ENCODE data around the gene COPG1. TPM values are rescaled to one million over a fixed set of nuclear protein-coding genes. Genes with fewer than 3 reads are reported as not detected.
A peak's percentile ranks its signal among the peaks of the same experiment; 100 is the strongest.

COPG1 gene
- total and polyA plus RNA-seq, 2 donors (not counting 1 experiment from before 2014, with no cell fraction given): 48.9 to 85.9 TPM

DNA sequence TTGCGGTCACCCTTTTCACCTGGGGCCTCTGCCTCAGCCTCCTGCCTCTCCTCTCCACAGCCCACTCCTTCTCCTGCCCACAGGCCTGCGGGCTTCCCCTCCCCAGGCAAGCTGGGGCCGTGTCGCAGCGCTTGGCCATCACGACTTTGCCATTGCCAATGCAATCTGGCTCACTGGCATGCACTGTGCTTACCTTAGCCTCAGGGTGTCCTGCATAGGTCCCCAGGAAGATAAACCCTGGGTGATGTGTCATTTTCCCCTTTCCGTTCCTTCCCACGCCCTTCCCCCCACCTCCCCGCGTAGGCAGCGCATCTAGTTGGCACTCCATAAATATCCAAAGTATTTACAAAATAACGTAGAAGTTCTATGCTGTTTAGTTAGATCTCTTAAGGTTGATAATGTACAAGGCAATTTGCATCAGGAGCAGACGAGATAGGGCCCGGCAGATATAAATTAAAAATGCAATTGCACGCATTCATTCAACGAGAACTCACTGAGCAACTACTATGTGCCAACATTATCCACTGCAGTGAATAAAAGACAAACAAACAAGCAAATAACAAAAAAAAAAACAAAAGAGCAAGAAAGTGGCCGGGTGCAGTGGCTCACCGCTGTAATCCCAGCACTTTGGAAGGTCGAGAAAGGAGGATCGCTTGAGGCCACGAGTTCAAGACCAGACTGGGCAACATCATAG, 973 bp upstream of the COPG1 start:
- Histone ChIP-seq H3K4me2 (replicated peaks; ENCODE audit: low read depth, low read length, poor library complexity, severe bottlenecking) (peak overlapping the region; percentile 88), H3K79me2 (ENCODE audit: control insufficient read depth, insufficient read depth, low read length) (peaks cover 43% of the 10 kb centered on the region), H3K4me1 (ENCODE audit: control insufficient read depth in 2 of 2, insufficient read depth in 2 of 2, low read length in 2 of 2) (peaks cover 16 to 29% of the 10 kb centered on the region in 2 donors), H3K9ac (ENCODE audit: low read length) (peak overlapping the region; percentile 95), H2AFZ (ENCODE audit: insufficient read depth, low read depth, low read length, poor library complexity, severe bottlenecking) (peak overlapping the region; percentile 91), H3K27me3 (replicated peaks in 1 of 4; ENCODE audit: control extremely low read depth in 1 of 4, control insufficient read depth in 3 of 4, insufficient read depth in 4 of 4, low read length in 3 of 4) (no peaks in the 10 kb centered on the region), H4K20me1 (ENCODE audit: control insufficient read depth, insufficient read depth, low read length, poor library complexity, severe bottlenecking) (peaks cover 15% of the 10 kb centered on the region), H3K36me3 (replicated peaks in 1 of 2; ENCODE audit: control extremely low read depth in 1 of 2, control insufficient read depth in 1 of 2, extremely low read depth in 1 of 2, insufficient read depth in 2 of 2, low read length in 1 of 2) (peaks cover 0 to 16% of the 10 kb centered on the region in 2 experiments), H3K9me3 (ENCODE audit: control extremely low read depth in 1 of 3, control insufficient read depth in 2 of 3, insufficient read depth in 1 of 3, low read length in 2 of 3) (no peaks in the 10 kb centered on the region), H3K27ac (ENCODE audit: low read length in 2 of 2) (peak overlapping the region; percentile 64 to 79), H3K4me3 (ENCODE audit: control extremely low read depth in 1 of 5, extremely low read depth in 1 of 5, insufficient read depth in 1 of 5, low read depth in 2 of 5, low read length in 4 of 5) (peak overlapping the region; percentile 88 to 99 (median 95))
- ATAC-seq (ENCODE audit: low read depth) (no peak), DNase-seq (no peak)
- H3K27me3 Mint-ChIP-seq: no peaks in the 10 kb centered on the region
- WGBS (ENCODE audit: insufficient coverage): 75% methylated on average over 16 of the region's 21 CpGs
- H3K4me3 Mint-ChIP-seq: peak overlapping the region; percentile 95
- intact Hi-C loops (cut with micrococcal nuclease): loop anchor here (2.0 to 5.0 kb wide), 3 partner anchors 126 to 631 kb away; partner anchors contain the start of gene RAB43
- TF ChIP-seq, protein P1, sequence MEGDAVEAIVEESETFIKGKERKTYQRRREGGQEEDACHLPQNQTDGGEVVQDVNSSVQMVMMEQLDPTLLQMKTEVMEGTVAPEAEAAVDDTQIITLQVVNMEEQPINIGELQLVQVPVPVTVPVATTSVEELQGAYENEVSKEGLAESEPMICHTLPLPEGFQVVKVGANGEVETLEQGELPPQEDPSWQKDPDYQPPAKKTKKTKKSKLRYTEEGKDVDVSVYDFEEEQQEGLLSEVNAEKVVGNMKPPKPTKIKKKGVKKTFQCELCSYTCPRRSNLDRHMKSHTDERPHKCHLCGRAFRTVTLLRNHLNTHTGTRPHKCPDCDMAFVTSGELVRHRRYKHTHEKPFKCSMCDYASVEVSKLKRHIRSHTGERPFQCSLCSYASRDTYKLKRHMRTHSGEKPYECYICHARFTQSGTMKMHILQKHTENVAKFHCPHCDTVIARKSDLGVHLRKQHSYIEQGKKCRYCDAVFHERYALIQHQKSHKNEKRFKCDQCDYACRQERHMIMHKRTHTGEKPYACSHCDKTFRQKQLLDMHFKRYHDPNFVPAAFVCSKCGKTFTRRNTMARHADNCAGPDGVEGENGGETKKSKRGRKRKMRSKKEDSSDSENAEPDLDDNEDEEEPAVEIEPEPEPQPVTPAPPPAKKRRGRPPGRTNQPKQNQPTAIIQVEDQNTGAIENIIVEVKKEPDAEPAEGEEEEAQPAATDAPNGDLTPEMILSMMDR (IDR thresholded peaks at IDR 0.05): no peak
- TF ChIP-seq EZH2 (IDR thresholded peaks at IDR 0.05; ENCODE audit: borderline replicate concordance, insufficient read depth, low read depth, low read length, poor library complexity, severe bottlenecking): no peak
- CTCF ChIA-PET: interaction anchor here (1.1 to 11.7 kb wide), 11 partner anchors 15 to 631 kb away, joined by 3 to 294 read pairs (median 8); partner anchors contain the start of genes CNBP and RAB43
- no peaks in the 10 kb centered on the region for H3K9me3 Mint-ChIP-seq (ENCODE audit: insufficient read depth)
- H3K4me1 Mint-ChIP-seq: peaks cover 26% of the 10 kb centered on the region
- POLR2A ChIA-PET: interaction anchor here (0.6 to 1.7 kb wide), 5 partner anchors 15 to 126 kb away, joined by 4 to 15 read pairs (median 7); partner anchors contain the start of gene CNBP
- peak overlapping the region; percentile 94 for H3K27ac Mint-ChIP-seq

DNA sequence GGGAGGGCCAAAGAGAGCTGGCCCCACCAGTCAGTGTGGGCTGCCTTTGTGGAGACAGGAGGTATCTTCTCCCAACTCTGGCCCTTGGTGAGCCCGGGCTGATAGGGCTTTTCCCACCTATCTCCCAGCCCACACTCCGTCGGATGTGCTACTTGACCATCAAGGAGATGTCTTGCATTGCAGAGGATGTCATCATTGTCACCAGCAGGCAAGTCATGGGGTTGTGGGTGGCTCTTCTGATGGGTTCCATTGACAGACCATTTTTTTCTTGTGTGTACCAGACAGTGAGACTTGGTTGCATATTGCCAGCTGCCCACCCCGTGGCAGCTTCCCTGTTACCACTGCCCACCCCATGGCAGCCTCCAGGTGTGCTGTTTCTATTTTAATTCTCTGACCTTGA, 3.3 kb downstream of the COPG1 start:
- WGBS (ENCODE audit: insufficient coverage): 100% methylated on average over 1 of the region's 4 CpGs
- Histone ChIP-seq H3K4me2 (replicated peaks; ENCODE audit: low read depth, low read length, poor library complexity, severe bottlenecking) (no peak overlapping the region), H3K79me2 (ENCODE audit: control insufficient read depth, insufficient read depth, low read length) (peaks cover 30% of the 10 kb centered on the region), H3K27me3 (replicated peaks in 1 of 4; ENCODE audit: control extremely low read depth in 1 of 4, control insufficient read depth in 3 of 4, insufficient read depth in 4 of 4, low read length in 3 of 4) (no peaks in the 10 kb centered on the region), H3K4me1 (ENCODE audit: control insufficient read depth in 2 of 2, insufficient read depth in 2 of 2, low read length in 2 of 2) (peaks cover 16 to 22% of the 10 kb centered on the region in 2 donors), H3K4me3 (ENCODE audit: control extremely low read depth in 1 of 5, extremely low read depth in 1 of 5, insufficient read depth in 1 of 5, low read depth in 2 of 5, low read length in 4 of 5) (no peak overlapping the region), H3K36me3 (replicated peaks in 1 of 2; ENCODE audit: control extremely low read depth in 1 of 2, control insufficient read depth in 1 of 2, extremely low read depth in 1 of 2, insufficient read depth in 2 of 2, low read length in 1 of 2) (peaks cover 0 to 58% of the 10 kb centered on the region in 2 experiments), H2AFZ (ENCODE audit: insufficient read depth, low read depth, low read length, poor library complexity, severe bottlenecking) (no peak overlapping the region), H3K9ac (ENCODE audit: low read length) (no peak overlapping the region), H3K27ac (ENCODE audit: low read length in 2 of 2) (no peak overlapping the region), H4K20me1 (ENCODE audit: control insufficient read depth, insufficient read depth, low read length, poor library complexity, severe bottlenecking) (peaks cover 58% of the 10 kb centered on the region), H3K9me3 (ENCODE audit: control extremely low read depth in 1 of 3, control insufficient read depth in 2 of 3, insufficient read depth in 1 of 3, low read length in 2 of 3) (no peaks in the 10 kb centered on the region)
- no peaks in the 10 kb centered on the region for H3K9me3 Mint-ChIP-seq (ENCODE audit: insufficient read depth)
- no peak for DNase-seq
- ATAC-seq (ENCODE audit: low read depth): no peak
- ChIA-PET POLR2A (no interaction called here), CTCF (interaction anchor here (0.6 to 11.7 kb wide), 5 partner anchors 10 to 283 kb away, joined by 3 to 294 read pairs (median 14); a partner anchor contains a TSS)
- no peak overlapping the region for H3K27ac Mint-ChIP-seq
- no peak for TF ChIP-seq EZH2 (IDR thresholded peaks at IDR 0.05; ENCODE audit: borderline replicate concordance, insufficient read depth, low read depth, low read length, poor library complexity, severe bottlenecking)
- TF ChIP-seq, protein P1 (IDR thresholded peaks at IDR 0.05): no peak
- intact Hi-C loops (cut with micrococcal nuclease): no loop called here
- peaks cover 26% of the 10 kb centered on the region for H3K4me1 Mint-ChIP-seq
- H3K27me3 Mint-ChIP-seq: no peaks in the 10 kb centered on the region
- no peak overlapping the region for H3K4me3 Mint-ChIP-seq
